Measurements from ENCODE around the gene ACO1.

Gene ACO1

GRCh38 chr9:32424616-32425015 lies 40.2 kb downstream of the ACO1 start:
- no peak for FAIRE-seq

DNA sequence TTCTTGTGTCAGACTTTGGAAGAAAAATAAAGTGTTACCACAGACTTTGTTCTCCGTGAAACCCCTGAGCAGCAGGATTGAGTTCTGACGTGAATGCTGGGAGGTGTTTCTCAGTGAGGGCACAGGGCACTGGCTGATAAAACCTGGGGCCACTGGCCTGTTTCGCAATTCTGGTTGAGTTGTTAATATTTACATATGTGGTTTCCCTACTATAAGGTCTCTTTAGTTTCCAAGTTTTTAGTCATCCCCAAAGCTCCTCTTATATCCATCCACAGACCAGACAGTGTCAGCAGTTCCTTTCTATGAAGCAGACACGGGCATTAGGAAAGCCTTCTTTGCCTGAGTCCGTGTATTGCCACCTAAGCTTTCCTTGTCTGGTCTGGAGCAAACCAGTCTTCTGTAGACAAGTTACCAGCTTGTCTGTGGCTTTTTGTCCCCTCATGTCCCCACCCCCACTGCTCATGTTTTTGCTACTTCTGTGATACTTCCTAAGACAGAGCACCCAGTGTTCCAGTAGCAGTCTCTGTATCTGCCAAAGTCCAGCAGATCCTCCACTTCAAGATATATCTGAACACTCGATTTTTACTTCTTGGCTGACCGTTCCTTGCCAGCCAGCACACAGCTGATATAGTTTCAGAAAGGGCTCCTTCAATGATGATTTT lies 42.0 kb downstream of the ACO1 start:
- no peak for FAIRE-seq

- FAIRE-seq = no peak
Observed at GRCh38 chr9:32427111-32427873, 42.8 kb downstream of the ACO1 start.

GRCh38 chr9:32430720-32431119 lies 46.3 kb downstream of the ACO1 start:
- no peak for FAIRE-seq

DNA sequence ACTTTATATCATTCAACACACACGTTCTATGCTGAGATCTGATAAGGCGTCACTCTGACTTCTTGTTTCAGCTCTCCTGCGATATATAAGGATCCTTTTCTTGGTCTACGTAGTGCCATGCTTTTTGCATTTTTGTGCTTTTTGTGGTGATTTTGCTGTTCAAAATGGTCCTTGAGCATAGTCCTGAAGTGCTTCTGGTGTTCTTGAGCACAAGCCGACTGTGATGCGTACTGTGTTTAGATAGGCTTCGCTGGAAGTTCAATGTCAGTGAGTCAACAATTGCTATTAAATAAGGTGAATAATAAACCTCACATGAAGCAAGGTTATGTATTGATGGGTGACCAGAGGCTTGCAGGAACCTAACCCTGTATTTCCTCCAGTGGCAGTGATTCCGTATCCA lies 46.8 kb downstream of the ACO1 start:
- FAIRE-seq = no peak

DNA sequence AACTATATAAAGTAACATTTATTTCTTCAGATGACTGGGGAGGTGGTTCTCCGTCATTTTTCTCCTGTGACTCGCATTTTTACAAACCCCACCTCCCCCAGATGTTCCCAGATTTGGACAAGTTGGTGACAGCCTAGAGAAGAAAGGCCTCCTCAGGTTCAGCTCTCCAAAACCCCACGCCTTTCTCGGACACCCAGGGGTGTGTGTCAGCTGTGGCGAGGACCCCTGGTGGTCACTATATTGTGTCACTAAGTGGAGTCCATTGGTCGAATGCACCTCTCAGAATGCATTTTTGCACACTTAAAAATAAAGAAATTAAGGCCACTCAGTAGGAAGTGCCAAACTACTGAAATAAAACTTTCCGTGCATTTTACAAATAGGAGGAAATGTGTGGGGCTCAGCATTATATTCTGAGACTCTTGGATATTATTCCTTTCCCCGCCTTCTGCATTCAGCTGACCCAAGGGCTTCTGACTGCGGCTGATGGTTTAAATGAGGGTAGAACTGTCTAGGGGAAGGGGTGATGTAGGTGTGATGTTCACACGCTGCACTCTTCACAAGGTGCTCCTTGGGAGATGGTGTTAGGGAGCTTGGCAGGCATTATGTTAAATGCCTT lies 47.6 kb downstream of the ACO1 start:
- no peak for FAIRE-seq

DNA sequence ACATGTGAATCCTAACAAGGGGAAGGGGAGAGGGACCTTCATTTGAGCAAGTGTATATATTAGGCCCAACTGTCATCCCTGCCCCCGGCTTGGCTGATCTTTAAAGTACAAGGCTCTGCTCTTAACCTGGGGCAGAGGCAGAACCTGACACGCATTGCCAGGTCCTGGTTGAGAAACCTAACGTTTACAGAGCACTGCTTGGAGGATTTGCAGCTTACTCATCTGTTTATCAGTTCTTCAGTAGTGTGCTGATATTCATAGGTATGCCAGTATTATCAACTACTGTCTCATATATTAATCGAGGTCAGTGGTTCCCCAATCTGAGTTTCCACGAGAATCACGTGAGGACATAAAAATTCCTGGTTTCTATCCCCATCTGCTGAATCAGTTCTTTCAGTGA lies 50.4 kb downstream of the ACO1 start:
- FAIRE-seq = no peak

- no peak for FAIRE-seq
Observed at GRCh38 chr9:32441678-32442077, 57.2 kb downstream of the ACO1 start.

DNA sequence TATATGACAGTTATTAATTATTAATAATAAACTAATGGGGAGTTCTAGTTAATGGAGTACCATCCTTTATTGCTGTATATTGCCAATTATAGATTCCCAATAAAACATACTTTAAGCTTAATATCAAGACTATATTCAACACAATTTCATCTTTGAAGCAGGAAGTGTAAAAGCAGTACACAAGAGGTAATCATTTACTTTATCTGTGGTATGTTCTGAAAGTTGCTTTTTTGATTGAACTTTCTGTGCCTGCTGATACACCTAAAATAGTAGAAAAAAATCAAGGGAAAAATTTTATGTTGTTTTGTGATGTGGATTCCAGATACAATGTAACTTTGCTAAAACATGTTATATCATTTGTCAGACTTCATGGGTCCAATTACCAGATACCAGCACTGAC lies 58.0 kb downstream of the ACO1 start:
- no peak for FAIRE-seq

- no peak for FAIRE-seq
Observed at GRCh38 chr9:32449969-32450368, 65.5 kb downstream of the ACO1 start.

DNA sequence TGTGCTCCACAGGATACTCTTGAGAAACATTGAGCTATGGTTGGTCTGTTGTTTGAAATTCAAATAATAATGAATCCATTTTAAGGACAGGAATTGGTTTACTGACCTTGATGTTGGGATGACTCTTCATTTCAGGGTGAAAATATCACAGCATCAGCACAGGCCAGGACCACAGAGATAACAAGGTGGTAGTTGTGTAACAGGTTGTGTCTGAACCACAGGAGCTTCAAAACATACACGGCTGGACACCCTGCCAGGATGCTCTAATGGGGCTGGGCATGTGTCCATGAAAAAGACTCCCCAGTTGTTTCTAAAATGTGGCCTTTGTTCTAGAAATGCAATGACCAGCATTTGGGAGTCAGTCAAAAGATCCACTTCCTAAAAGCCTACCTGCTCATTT lies 69.8 kb downstream of the ACO1 start:
- FAIRE-seq = no peak

- no peak for FAIRE-seq
Observed at GRCh38 chr9:32455738-32456137, 71.3 kb downstream of the ACO1 start.

DNA sequence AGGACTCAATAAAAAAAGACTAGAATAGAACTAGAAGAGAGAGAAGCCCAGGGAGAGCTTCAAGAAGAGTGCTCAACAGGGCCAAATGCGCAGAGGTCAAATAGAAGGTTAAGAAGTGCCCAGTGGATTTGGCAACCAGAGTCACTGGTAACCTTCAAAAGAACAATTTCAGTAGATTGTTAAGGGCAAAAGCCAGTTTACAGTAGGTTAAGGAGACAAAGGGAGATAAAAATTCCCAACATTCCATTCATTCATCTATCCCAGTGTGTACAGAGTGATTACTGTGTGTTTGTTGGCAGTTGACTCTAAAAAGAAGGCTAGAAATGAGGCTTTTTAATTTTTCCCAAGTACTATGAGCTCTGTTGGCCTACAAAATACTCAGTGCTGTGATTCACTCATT lies 72.1 kb downstream of the ACO1 start:
- no peak for FAIRE-seq

DNA sequence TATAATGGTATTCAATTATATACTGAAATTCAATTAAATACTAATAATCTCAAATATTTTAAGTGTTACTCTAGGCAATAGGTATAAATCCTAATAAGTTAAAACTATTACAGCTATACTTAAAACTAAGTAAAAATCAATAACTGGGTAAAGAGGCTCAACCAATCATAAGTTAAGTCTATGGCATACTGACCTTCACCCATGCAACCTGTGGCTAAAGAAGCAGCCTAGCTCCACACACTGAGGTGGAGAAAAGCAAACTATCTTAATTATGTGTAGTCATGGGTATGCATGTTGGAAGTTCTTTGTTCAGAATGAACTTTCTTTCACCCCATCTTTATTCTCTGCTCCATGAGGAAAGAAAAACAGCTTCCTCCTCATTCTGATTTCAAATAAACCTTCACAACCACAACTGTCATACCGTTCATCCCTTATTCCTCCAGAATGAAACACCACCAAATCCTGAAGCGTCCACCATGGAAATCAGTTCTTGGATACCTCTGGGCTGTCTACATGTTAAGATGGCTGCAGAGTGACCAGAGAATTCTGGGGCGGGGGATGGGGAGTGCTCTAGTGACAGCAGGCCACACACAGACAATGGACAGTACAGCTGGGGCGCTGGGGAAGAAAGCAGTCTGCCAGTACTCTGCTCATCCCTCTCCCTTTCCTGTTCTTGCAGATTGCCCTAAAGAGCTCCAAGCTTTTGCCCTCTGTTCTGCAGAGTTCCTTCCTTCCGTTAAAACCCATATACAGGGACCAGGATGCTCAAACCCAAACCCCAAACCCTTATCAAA lies 79.3 kb downstream of the ACO1 start:
- peak; percentile 32 for FAIRE-seq

GRCh38 chr9:32468740-32469139 lies 84.3 kb downstream of the ACO1 start:
- no peak for FAIRE-seq

DNA sequence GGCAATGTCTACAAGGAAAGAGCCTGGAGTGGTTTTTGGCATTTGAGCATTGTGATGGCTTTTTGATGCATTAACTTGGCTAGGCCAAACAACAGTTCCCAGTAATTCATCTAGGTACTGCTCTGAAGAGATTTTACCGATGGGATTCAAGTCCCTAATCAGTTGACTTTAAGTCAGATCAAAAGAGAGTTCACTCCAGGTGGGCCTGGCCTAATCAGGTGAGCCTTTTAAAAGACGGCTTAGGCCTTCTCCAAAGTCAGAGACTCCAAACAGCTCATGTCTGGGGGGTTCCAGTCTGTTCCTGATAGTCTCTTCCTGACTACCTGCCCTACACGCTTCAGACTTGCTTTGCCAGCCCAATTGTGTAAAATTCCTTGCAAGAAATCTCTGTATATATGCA lies 87.9 kb downstream of the ACO1 start:
- no peak for FAIRE-seq

DNA sequence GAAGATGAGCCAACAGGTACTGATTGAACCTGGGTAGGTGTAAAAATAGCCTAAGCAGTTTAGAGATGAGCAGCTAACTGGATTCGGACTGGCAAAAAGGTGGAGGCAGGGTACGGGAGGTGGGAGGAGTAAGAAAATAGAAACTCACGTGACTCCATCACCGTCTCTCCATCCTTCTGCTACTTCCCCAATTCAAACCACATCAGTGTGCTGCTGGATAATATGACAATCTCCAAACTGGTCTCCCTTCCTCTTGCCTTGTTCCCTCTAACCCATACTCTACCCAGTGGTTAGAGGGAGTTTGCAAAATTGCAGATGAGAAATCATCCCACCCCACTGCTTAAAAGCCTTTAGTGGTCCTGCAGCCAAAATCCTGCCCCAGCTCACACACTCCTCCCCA lies 98.9 kb downstream of the ACO1 start:
- FAIRE-seq = no peak

DNA sequence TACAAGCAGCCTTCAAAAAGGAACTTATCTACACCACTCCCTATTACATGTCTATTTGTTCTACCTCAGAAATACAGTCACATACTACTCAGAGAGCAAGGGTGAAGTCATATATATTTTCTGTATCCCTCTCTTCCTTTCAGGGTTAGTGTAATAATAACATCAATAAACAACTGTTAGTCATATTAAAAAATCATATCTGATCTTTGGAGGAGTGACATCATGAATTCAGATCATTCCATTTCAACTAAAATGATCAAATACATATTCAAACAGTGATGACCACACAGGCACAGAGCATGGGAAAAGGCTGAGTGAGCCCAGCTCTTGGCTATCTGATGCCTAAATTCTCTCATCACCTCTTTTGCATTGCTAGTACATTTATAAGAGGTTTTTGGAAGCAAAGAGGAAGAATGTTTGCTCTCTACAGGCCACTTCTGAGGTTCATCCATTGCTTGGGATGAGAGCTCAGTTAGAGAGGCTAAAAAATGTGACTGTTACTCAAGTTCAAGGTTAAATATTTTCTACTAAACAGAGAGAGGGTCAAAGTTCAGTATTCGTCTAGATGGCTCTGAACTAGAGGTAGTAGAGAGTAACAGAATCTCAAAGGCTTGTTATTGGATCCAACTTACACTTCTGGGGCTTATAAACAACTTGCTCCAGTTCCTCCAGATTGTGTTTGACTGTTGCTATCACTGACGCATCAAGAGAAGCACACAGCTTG lies 102.6 kb downstream of the ACO1 start:
- FAIRE-seq = no peak

GRCh38 chr9:32487981-32488380 lies 103.5 kb downstream of the ACO1 start:
- FAIRE-seq = no peak

DNA sequence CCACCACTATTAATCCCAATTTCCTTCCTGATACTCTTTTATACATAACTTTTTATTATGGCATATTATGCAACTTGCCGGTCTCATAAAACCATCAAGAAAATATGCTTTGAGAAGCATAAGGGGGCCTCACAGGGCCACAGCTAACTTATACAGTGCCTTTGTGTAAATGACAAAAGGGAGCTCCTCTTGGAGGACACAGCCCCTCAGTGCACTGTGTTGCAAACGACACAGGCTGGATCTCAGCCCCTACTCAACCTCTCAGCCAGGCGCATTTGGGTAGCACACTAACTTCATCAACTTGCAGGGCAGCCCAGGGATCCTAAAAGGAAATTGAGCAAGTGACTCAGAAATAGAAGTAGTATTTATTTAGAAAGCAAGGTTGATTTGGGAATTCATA lies 106.2 kb downstream of the ACO1 start:
- no peak for FAIRE-seq

DNA sequence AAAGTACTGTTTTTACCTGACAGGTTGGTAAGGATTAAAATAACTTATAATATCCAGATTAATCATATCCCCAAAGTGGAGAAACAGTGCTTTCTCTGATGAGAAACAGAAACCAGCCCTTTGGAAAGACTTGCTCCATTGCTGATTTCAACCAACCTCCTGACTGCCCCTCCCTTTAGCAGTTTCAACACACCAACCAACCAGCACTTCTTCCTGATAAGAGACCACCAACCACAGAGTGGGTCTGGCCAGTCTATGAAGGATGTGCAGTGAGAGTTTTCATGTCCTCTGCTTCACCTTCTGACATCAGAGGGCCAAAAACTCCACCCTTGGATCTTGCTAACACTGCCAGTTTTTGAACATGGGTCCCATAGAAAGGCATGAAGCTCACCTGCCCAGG lies 113.5 kb downstream of the ACO1 start:
- FAIRE-seq = no peak

DNA sequence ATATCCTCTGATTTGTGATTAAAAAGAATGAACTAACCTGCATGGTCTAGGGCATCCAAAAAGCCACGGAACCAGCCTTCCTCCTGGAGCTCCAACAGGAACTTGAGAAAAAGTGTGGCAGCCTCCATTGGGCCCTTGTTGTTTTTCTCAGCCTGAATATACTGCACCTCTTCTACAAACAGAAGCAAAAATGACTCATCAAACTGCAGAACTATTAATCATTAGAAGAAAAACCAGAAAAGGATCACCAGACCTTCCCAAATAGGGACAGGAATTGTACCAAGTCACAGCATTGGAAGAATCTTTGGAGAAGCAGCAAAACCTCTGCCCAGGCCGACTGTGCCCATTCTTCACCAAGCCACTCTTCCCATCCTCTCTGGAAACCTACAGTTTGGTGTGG lies 116.3 kb downstream of the ACO1 start:
- FAIRE-seq = no peak

DNA sequence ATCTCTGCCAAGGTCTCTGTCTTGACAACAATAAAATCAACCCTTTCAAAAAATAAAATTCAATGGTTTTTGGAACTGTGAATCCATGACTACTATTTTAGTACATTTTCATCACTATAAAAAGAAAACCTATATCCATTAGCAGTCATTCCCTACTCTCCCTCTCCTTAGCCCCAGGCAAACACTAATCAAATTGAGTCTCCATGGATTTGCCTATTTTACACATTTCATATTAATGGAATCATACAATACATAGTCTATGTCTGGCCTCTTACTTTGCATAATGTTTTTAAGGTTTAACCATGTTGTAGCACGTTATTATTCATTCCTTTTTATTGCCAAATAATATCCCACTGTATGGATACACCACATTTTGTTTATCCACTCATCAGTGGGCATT lies 117.4 kb downstream of the ACO1 start:
- FAIRE-seq = no peak
